H4 (cell line): Measurements from ENCODE around the gene IYD. TPM values are rescaled to one million over a fixed set of nuclear protein-coding genes. Genes with fewer than 3 reads are reported as not detected.

Experiments used
- DNase-seq: peaks from one replicate; pipeline ENCODE4 v3.0.0-alpha.2; 2015; ENCODE audit warnings: low spot score
- total RNA-seq: library from RNA; depleted of rRNA; stranded (reverse); fragments of >200 nt; shearing (Covaris generic); gene quantifications from 2 replicates; pipeline ENCODE4 v1.2.3, GENCODE V29; 2014

IYD gene
- total RNA-seq, 1 experiment from 2014 or later, result not detected

DNA sequence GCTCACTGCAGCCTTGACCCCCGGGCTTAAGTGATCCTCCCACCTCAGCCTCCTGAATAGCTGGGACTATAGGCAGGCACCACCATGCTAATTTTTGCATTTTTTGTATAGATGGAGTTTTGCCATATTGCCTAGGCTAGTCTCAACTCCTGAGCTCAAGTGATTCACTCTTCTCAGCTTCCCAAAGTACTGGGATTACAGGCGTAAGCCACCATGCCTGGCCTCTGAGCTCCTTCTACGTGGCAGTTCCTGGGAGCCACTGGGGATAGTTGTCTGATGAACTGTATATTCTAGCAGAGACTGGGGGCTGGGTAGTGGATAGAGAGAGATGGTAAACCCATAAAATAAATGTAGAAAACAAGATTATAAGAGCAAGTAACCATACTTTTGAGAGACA lies 26.1 kb downstream of the IYD start:
- DNase-seq, result no peak

- DNase-seq, result peak; percentile 47
Observed at GRCh38 chr6:150395388-150396009, 26.7 kb downstream of the IYD start.

- peak; percentile 78 for DNase-seq
Observed at GRCh38 chr6:150403458-150404246, 34.8 kb downstream of the IYD start.

DNA sequence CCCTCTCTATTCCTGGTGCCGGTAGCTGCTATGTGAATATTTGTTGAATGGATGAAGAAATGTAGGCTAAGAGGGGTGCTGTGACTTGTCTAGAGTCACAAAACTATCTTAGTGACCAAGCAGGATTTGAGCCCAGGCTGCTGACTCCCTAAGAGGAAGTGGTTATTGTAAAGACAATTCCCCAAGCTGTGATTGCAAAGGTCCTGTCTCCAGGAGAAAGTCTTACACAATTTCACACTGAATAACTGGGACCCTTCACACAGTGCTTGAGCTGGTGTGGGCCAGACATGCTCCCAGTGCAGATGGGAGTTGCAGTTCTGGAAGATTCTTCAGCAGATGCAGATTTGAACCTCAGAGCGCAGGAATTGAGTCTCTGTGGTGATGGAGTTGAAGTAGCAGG lies 38.1 kb downstream of the IYD start:
- no peak for DNase-seq

GRCh38 chr6:150408842-150409241 lies 40.0 kb downstream of the IYD start:
- DNase-seq, result no peak

DNA sequence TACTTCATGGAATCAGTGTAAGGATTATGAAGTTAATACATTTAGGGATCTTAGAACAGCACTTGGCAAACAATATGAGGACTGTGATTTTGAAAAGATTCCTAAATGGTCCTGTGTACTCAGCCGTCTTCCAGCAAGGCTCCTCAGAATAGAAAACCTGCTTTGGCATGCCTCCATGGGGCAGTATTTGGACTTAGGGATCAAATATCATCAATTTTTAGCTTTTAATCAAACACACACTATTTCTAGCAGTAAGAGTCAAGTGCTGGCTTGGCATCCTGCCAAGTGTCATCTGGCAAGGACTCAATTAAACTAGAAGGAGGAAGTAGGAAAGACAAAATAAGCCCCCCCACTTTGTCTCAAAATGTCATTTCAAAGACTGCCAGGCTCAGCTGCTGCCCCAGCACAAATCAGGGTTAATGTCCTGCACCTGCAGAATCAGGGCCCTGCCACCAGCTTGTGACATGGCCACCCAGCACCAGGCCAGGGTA lies 40.8 kb downstream of the IYD start:
- no peak for DNase-seq

DNA sequence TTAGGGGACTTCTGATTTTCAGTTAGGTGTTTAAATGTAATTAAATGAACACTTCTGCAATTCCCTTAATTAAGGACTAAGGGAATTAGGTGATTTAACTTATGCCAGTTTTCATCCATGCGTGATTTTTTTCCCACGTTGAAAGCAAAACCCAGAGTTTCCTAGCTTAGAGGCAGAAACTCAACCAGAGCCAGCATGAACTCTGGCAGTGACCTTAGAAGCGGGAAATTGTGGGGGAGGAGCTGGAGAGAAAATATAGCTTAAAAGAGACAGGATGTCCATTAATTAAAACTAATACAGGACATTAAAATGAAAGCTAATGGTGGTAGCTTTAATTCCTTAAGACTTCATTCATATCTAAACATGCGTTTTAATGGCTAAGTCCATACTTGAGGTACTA lies 41.6 kb downstream of the IYD start:
- no peak for DNase-seq

GRCh38 chr6:150410906-150411305 lies 42.1 kb downstream of the IYD start:
- DNase-seq, result no peak

GRCh38 chr6:150412221-150412620 lies 43.4 kb downstream of the IYD start:
- no peak for DNase-seq

DNA sequence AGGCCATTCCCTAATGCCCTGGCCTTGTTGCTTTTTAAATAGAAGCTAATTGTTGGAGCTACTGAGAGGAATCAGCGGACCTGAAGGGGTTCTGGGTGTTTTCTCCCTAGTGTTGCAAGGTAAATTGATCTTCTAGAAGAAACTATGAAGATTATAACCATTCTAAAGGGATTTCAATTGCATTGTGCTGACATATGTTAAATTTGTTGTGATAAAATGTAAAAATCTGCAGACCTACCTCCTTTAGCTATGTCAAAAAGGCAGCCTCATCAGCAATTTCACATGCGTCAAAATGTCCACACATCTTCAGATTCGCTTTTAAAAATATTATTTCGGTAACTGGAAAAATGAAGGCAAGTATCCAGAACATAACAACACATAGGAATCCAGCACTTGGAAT lies 44.4 kb downstream of the IYD start:
- no peak for DNase-seq

GRCh38 chr6:150413781-150414281 lies 45.0 kb downstream of the IYD start:
- no peak for DNase-seq

DNA sequence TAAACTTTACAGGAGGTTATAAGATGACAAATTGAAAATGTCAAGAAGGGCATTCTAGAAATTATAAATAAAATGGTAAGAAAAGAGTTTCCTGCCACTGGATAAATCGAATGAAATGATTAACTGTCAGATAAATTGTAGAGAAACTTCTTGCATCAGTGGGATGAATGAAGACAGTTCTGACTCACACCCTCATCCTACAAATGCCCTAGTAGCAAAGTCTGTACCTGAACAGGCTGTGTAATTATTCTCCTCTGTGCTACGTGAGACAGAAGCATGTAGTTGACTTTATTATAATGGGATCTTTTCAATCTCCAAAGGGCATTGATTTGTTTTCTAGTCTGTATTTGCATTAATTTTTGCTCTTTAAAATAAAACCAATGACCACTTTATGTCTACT lies 47.3 kb downstream of the IYD start:
- no peak for DNase-seq

GRCh38 chr6:150417250-150417649 lies 48.4 kb downstream of the IYD start:
- no peak for DNase-seq

- peak; percentile 84 for DNase-seq
Observed at GRCh38 chr6:150417899-150418826, 49.4 kb downstream of the IYD start.

DNA sequence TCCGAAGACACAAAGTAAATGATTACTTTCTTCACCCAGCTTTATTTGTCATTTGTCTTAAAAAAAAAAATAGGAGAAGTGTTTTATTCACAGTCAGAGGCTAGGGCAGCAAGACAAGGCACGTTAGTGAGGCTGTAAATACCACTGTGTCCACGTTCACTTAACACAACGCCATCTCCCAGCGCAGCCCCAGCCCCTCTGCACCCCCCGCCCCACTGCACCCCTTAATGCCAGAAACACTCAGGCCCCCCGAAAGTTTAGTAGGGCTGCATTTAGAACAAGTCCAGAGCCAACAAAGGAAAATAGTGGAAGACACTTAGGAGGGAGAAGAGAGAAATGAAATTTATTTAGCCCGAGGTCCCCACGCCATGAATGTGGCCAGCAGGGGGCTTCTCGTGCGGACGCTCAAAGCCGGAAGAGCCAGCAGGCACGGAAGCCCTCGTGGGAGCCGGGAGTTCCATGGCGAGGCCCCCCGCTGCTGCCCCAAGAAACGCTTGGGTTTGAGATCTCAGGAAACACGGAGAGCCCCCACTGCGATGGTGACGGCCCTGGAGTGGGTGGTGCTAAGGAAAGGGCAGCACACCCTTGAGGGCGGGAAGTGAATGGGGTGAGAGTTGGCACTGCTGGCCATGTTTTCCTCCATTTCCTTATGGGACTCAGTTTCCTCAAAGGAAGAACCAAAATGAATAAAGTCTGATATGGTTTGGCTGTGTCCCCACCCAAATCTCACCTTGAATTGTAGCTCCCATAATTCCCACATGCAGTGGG lies 50.2 kb downstream of the IYD start:
- DNase-seq, result peak; percentile 47

DNA sequence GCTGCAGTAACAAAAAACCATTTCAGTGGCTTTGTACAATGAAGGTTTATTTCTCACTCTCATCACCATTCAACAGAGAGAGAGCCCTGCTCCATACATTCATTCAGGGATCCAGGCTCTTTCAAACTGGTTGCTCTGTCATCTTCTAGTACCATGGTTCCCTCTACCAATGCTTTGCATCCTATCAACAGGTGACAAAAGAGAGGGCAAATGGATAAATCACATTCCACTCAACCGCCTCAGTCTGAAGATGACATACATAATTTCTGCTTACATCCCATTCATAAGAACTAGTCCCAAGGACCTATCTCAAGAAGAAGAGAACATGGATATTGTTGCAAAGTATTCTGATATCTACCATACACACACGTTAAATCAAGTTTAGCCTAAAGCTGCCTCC lies 51.6 kb downstream of the IYD start:
- DNase-seq, result no peak

DNA sequence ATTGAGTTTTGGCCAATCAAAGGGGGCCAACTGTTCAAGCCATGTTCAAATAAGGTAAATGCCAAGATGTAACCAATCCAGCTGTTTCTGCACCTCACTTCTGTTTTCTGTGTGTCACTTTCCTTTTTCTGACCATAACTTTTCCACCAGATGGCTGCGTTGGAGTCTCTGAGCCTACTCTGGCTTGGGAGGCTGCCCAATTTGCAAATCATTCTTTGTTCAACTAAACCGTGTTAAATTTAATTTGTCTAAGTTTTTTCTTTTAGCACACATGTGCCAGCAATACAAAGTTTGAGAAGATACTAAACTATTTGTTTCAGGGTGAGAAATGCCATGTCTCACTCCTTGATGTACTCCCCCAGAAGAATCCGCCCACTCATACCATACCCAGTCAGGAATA lies 52.1 kb downstream of the IYD start:
- no peak for DNase-seq

DNA sequence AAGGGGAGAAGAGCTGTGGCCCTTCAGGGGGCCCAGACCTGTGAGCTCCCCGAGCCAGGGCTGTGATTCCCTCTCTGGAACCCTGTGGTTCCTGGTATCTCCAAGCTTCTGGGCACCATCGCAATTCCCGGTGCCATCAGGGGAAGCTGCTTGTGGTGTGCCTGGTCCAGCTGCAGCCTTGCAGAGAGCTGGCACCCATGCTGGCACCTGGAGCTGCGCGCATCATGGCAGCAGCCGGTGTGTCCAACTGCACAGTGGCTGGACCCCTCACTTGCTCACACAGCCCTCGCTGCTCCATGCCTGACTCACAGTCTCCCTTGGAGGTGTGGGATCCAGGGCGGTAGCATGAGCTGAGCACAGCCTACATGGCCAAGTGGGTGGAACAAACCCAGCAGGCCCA lies 56.7 kb downstream of the IYD start:
- DNase-seq, result no peak

DNA sequence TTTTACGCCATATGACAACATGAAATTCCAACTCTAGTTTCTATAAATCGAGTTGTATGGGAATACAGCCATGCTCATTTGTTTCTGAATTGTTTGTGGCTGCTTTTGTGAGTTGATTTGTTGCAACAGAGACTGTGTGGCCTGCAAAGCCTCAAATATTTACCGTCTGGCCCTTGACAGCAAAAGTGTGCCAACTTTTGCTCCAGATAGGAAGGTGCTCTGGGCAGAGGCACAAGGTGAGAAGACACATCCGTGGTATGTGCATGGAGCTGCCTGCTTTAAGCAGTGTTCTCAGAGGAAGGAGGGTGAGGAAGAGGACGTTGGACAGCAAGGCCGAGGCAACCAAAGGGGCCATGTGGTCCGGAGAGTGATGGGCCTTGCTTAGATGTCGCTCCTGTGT lies 57.4 kb downstream of the IYD start:
- DNase-seq, result no peak

DNA sequence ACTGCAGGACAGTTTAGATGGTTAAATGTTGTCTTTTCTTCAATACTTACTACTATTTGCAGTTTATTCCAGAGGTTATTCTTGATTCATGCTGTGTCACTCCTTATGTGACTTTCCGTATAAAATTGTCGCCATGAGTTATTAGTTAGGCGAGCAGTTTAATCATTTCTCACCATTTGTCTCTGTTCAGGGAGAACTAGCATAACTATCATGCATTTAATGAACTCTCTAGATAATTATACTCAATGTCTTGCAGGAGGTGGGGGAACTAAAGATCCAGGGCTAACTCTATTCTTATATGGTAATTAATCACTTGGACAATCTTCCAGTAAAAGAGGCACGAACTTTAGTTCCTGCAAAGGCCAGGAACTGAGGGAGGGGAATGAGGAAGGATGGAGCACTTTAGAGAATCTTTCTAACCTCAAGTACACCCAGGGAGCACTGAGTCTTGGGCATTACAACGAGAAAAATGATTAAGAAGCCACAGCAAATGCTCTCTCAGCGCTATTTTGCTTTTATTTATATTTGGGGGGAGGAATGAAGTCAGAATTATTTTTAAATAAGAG lies 58.3 kb downstream of the IYD start:
- DNase-seq, result no peak

GRCh38 chr6:150427843-150428242 lies 59.0 kb downstream of the IYD start:
- DNase-seq, result no peak
